Loucy (cell line): ENCODE measurements around the gene ZNF385B.

ENCODE experiments used
- CTCF ChIP-seq: fragments of 200-600 bp; sonication (generic); conservative IDR thresholded peaks from 2 replicates; pipeline ENCODE4 v1.5.1; 2014; ENCODE audit warnings: mild to moderate bottlenecking, antibody characterized with exemption, low read length
- EZH2phosphoT487 ChIP-seq: fragments of 200-600 bp; IDR thresholded peaks from 2 replicates; pipeline ENCODE4 v1.6.1; 2018; ENCODE audit warnings: antibody characterized with exemption, mild to moderate bottlenecking, moderate library complexity, borderline replicate concordance

GRCh38 chr2:179809606-179810005, 51.8 kb downstream of the ZNF385B start:
- TF ChIP-seq CTCF (no peak), EZH2phosphoT487 (no peak)
